ENCODE results near the gene RHBDD3. TPM values are rescaled to one million over a fixed set of nuclear protein-coding genes. Genes with fewer than 3 reads are reported as not detected.

RHBDD3 gene
- total and polyA plus RNA-seq, 2 of the 4 experiments (the other 2 are of a cell fraction) = 5.7 to 21.5 TPM

DNA sequence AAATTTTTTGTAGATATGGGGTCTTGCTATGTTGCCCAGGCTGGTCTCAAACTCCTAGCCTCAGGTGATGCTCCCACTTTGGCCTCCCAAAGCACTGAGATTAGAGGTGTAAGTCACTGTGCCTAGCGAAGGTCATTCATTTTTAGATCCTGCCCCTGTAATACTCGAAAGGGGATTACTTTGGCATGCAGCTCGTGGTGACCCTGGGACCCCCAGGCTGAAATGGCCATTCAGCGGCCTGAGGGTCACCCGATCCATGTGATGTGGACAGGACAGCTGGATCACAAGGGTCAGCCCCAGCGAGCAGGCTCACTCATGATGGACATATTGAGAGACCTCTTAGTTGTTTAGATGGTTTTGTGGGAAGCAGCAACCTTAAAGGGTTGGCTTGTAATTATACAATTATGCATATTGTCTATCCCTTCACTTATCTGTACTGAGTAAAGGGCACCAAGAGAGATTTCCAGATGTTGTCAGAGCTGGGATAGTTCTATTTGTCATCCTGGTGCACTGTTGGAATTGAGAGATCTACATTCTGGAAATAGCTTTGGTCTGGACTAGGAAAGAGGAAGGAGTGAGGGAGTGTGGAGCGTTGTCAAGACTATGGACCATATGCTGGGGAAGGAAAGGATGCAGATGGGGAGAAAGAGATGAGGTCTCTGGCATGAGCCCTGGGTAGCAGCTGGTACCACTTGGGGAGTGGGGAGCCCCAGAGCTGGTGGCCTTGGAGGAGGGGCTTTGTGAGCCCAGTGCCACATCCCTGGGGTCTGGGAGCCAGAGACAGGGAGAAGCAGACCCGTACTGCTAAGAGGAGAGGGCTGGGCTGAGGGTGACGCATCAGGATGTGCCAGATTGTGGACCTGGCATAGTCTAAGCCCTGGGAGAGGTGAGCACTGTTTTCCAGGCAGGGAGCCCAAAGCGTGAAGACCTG lies 15.5 kb downstream of the RHBDD3 start (continued):
- no peak for TF ChIP-seq NFE2L2 (IDR thresholded peaks at IDR 0.05; ENCODE audit: low read depth, low read length)

DNA sequence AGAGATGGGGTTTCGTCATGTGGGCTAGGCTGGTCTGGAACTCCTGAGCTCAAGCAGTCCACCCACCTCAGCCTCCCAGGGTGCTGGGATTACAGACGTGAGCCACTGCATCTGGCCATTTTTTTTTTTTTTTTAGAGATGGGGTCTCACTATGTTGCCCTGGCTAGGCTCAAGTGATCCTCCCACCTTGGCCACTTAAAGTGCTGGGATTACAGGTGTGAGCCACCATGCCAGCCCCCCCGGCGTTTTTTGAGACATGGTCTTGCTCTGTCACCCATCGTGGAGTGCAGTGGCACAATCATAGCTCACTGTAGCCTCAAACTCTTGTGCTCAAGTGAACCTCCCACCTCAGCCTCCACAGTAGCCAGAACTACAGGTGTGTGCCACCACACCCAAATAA lies 16.5 kb downstream of the RHBDD3 start:
- no peak overlapping the region for H2AK9ac ChIP-seq (replicated peaks; ENCODE audit: low read depth, low read length, poor library complexity)
- H2BK120ac ChIP-seq (ENCODE audit: low read depth, low read length) = no peak overlapping the region
- intact Hi-C loops (cut with micrococcal nuclease) (no loop called here), dilution Hi-C loops (cut with HindIII; ENCODE audit: low sequenced_read_pairs, unreplicated experiment) (no loop called here), in situ Hi-C loops (cut with MboI; ENCODE audit: low sequenced_read_pairs) (no loop called here)
- H4K91ac ChIP-seq (ENCODE audit: insufficient read depth, low read depth, low read length) = no peak overlapping the region
- no peaks in the 10 kb centered on the region for H4K20me1 ChIP-seq (ENCODE audit: insufficient read depth, low read length)
- no peak overlapping the region for H2BK5ac ChIP-seq (ENCODE audit: low read depth, low read length, poor library complexity, severe bottlenecking)
- no peak overlapping the region for H3K14ac ChIP-seq (replicated peaks; ENCODE audit: low read depth, low read length)
- H3K79me1 ChIP-seq (ENCODE audit: low read depth in 1 of 2, low read length in 2 of 2) = no peaks in the 10 kb centered on the region
- no peak for ATAC-seq (ENCODE audit: low read depth)
- no TSS peak for BruUV-seq (replicated peaks)
- 87% methylated on average over 3 of the region's 5 CpGs; no CpG with 5 or more reads in 1 of the 2 experiments for WGBS, 2 experiments (ENCODE audit: extremely low coverage in 2 of 2, insufficient read length in 1 of 2)
- no peak overlapping the region for H2AK5ac ChIP-seq (ENCODE audit: low read depth, low read length)
- no peak overlapping the region for H2BK20ac ChIP-seq (ENCODE audit: low read depth, low read length)
- H3K4me2 ChIP-seq (ENCODE audit: low read depth, low read length) = no peak overlapping the region
- H2AFZ ChIP-seq (replicated peaks; ENCODE audit: low read length, poor library complexity) = no peak overlapping the region
- no peak overlapping the region for H3K18ac ChIP-seq (ENCODE audit: low read depth, low read length)
- POLR2A ChIA-PET (ENCODE audit: unreplicated experiment) = no interaction called here
- no peaks in the 10 kb centered on the region for H3K4me1 ChIP-seq (ENCODE audit: control insufficient read depth, insufficient read depth, low read length)
- no peak overlapping the region for H3K4me3 ChIP-seq (ENCODE audit: insufficient read depth, low read depth, low read length)
- H3K9ac ChIP-seq (ENCODE audit: low read depth, low read length) = no peak overlapping the region
- CTCF ChIA-PET = interaction anchor here (0.6 kb wide), 1 partner anchor 15 kb away, joined by 3 read pairs; no protein-coding TSS in a partner anchor
- no peak overlapping the region for H3K27ac ChIP-seq (ENCODE audit: insufficient read depth, low read length)
- no peak overlapping the region for H3K4ac ChIP-seq (ENCODE audit: low read depth, low read length)
- H4K5ac ChIP-seq (ENCODE audit: low read depth, low read length) = no peak overlapping the region
- H3K27me3 ChIP-seq (ENCODE audit: control insufficient read depth, insufficient read depth, low read length) = no peaks in the 10 kb centered on the region; the same call in 1 of the 2 replicates
- no peak overlapping the region for H3K23ac ChIP-seq (ENCODE audit: low read depth, low read length)
- TF ChIP-seq FOS (IDR thresholded peaks at IDR 0.05; ENCODE audit: low read depth, low read length) (no peak), RAD21 (IDR thresholded peaks at IDR 0.05; ENCODE audit: low read length) (no peak), MAFK (IDR thresholded peaks at IDR 0.05; ENCODE audit: low read depth, low read length) (no peak), NFE2L2 (IDR thresholded peaks at IDR 0.05; ENCODE audit: low read depth, low read length) (no peak), MAZ (IDR thresholded peaks at IDR 0.05; ENCODE audit: borderline replicate concordance, low read depth, low read length) (no peak), POLR2A (IDR thresholded peaks at IDR 0.05; ENCODE audit: low read depth, low read length) (no peak), CEBPB (IDR thresholded peaks at IDR 0.05; ENCODE audit: low read depth, low read length) (no peak), RFX5 (IDR thresholded peaks at IDR 0.05; ENCODE audit: low read depth, low read length) (no peak), MXI1 (IDR thresholded peaks at IDR 0.05; ENCODE audit: borderline replicate concordance, low read depth, low read length) (no peak), BHLHE40 (IDR thresholded peaks at IDR 0.05; ENCODE audit: low read depth, low read length) (no peak)
- TF ChIP-seq, protein P1, sequence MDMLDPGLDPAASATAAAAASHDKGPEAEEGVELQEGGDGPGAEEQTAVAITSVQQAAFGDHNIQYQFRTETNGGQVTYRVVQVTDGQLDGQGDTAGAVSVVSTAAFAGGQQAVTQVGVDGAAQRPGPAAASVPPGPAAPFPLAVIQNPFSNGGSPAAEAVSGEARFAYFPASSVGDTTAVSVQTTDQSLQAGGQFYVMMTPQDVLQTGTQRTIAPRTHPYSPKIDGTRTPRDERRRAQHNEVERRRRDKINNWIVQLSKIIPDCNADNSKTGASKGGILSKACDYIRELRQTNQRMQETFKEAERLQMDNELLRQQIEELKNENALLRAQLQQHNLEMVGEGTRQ (IDR thresholded peaks at IDR 0.05; ENCODE audit: low read depth, low read length) = no peak
- TF ChIP-seq, protein P2, sequence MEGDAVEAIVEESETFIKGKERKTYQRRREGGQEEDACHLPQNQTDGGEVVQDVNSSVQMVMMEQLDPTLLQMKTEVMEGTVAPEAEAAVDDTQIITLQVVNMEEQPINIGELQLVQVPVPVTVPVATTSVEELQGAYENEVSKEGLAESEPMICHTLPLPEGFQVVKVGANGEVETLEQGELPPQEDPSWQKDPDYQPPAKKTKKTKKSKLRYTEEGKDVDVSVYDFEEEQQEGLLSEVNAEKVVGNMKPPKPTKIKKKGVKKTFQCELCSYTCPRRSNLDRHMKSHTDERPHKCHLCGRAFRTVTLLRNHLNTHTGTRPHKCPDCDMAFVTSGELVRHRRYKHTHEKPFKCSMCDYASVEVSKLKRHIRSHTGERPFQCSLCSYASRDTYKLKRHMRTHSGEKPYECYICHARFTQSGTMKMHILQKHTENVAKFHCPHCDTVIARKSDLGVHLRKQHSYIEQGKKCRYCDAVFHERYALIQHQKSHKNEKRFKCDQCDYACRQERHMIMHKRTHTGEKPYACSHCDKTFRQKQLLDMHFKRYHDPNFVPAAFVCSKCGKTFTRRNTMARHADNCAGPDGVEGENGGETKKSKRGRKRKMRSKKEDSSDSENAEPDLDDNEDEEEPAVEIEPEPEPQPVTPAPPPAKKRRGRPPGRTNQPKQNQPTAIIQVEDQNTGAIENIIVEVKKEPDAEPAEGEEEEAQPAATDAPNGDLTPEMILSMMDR (conservative IDR thresholded peaks at IDR 0.05; ENCODE audit: low read depth, low read length) = no peak
- no peak overlapping the region for H4K8ac ChIP-seq (ENCODE audit: low read depth in 2 of 2, low read length in 2 of 2)
- DNase-seq = no peak
- no peaks in the 10 kb centered on the region for H3K9me1 ChIP-seq (ENCODE audit: insufficient read depth, low read length)
- H2BK15ac ChIP-seq (ENCODE audit: low read depth, low read length) = no peak overlapping the region
- H3K56ac ChIP-seq (ENCODE audit: extremely low read depth, insufficient read depth, low read length) = no peak overlapping the region
- H3K36me3 ChIP-seq (ENCODE audit: control insufficient read depth, insufficient read depth, low read length) = no peaks in the 10 kb centered on the region
- H3K9me3 ChIP-seq (ENCODE audit: control insufficient read depth, insufficient read depth, low read length) = no peaks in the 10 kb centered on the region

All from IMR-90 (cell line).